Measurements from ENCODE around the gene BCL2.
"Not testable (repeated sequence)": the region's sequence is repeated elsewhere in the genome, so short reads cannot be mapped to it uniquely, and the experiment has no call there.

BCL2 gene

DNA sequence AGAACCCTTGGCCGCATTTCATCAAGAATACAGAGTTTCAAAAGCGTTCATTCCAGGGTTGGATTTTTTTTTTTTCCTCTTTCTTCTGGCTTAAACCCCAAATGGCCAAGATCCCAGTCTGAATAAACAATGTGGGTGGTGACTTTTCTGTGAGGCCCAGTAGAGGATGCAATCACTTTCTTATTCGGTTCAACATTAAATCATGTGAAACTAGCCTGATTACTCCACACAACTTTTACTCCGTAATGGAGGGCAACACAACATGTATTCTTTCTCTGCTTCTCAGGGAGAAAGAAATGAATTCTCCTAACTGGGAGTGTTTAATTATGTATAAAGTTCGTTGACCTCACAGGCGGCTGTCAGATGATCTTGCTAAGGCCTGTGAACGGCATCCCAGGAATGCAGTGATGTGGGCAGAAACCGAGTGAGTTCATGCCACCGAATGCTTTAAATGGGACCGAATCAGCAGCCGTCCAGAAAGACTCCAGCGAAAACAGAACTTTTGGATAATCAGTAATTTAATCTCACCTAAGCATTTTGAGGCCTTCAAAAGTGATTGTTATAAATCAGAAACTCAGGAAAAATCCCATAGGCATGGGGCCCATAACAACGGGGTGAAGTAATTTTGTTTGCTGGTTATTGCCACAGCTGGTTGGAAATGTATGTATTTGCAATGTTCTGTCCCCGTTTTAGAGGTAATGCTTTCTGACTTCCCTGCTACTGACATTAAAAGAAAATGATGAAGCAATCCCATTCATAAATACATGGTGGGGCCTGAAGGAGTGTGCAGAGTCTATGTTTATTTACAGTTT lies 81.5 kb downstream of the BCL2 start:
- H3K36me3 Mint-ChIP-seq (ENCODE audit: low read depth): peaks cover 4% of the 10 kb centered on the region
- no peaks in the 10 kb centered on the region for H3K27me3 Mint-ChIP-seq (ENCODE audit: low read depth)
- TF ChIP-seq, protein P1, sequence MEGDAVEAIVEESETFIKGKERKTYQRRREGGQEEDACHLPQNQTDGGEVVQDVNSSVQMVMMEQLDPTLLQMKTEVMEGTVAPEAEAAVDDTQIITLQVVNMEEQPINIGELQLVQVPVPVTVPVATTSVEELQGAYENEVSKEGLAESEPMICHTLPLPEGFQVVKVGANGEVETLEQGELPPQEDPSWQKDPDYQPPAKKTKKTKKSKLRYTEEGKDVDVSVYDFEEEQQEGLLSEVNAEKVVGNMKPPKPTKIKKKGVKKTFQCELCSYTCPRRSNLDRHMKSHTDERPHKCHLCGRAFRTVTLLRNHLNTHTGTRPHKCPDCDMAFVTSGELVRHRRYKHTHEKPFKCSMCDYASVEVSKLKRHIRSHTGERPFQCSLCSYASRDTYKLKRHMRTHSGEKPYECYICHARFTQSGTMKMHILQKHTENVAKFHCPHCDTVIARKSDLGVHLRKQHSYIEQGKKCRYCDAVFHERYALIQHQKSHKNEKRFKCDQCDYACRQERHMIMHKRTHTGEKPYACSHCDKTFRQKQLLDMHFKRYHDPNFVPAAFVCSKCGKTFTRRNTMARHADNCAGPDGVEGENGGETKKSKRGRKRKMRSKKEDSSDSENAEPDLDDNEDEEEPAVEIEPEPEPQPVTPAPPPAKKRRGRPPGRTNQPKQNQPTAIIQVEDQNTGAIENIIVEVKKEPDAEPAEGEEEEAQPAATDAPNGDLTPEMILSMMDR (IDR thresholded peaks at IDR 0.05; ENCODE audit: unreplicated experiment in 3 of 3): no peak
- H3K9me3 Mint-ChIP-seq: no peaks in the 10 kb centered on the region
- H3K27ac Mint-ChIP-seq: peak overlapping the region; percentile 98 to 100 (median 100)
- peak overlapping the region; percentile 32 to 72 (median 46) for H3K4me3 Mint-ChIP-seq
- peaks cover 70% of the 10 kb centered on the region for H3K4me1 Mint-ChIP-seq

DNA sequence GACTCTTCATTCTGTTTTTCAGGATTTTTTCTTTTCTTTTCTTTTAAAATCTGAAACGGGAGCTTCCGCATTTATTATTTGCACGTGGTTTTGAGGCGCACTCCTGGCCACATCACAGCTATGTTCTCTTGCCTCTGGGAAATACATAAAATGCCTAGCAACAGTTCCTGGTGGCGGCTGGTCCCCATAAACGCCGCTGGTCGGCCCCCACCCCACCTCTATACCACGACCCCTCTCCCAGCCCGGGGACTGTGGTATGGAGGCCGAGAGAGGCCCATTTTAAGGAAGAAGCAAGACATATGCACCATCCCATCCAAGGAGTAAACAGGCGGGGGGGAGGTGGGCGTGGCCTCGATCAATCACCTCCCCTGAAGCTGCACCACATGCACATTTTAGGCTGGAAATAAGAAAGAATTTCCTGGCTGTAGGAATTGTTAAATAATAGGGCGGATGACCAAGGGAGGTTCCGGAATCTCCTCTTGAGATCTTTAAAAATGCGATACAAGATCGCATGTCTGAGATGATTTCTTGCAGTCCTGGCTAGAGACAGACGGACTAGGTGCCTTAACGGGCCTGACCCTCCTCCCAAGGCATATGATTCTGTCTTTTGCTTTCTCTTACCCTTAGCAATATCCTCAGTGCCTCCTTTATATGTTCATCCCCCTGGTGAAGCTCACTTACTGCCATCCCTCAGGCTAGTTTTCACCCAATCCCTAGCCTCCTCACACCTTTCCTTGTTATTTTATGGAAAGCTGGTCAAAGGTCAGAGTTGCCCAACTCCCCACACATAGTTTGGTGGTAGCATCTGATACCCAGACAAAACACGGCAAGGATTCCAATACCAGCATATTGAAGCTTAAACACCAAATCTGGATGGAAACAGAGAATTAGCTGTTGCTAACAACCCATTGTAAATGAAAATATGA lies 82.4 kb downstream of the BCL2 start:
- peaks cover 4% of the 10 kb centered on the region for H3K36me3 Mint-ChIP-seq (ENCODE audit: low read depth)
- H3K9me3 Mint-ChIP-seq: no peaks in the 10 kb centered on the region
- H3K27me3 Mint-ChIP-seq (ENCODE audit: low read depth): no peaks in the 10 kb centered on the region
- peaks cover 65% of the 10 kb centered on the region for H3K4me1 Mint-ChIP-seq
- TF ChIP-seq, protein P1 (IDR thresholded peaks at IDR 0.05; ENCODE audit: unreplicated experiment in 3 of 3): no peak
- H3K27ac Mint-ChIP-seq: peak overlapping the region; percentile 98 to 100 (median 100)
- peak overlapping the region; percentile 14 to 72 (median 32) for H3K4me3 Mint-ChIP-seq

DNA sequence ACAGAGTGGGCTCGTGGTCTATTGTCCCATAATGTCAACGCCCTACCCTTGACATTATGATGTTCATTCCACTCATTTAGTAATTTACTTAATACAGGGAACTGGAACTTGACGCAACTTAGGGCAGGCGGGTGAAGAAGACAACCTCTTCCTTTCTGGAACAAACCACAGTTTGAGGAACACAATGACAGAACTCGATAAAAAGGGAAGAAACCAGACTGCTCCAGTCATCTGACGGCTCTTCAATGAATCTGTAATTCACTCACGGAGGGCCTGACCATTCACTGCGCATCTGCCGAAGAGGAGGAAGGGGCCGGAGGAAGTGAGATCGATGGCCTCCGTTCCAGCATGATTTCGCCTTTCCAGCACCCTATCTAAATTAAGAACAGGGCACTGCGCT lies 83.2 kb downstream of the BCL2 start:
- Mint-ChIP-seq H3K4me1 (peaks cover 61% of the 10 kb centered on the region), H3K4me3 (no peak overlapping the region), H3K27ac (peak overlapping the region; percentile 98 to 100 (median 100)), H3K27me3 (ENCODE audit: low read depth) (no peaks in the 10 kb centered on the region), H3K9me3 (no peaks in the 10 kb centered on the region), H3K36me3 (ENCODE audit: low read depth) (peaks cover 4% of the 10 kb centered on the region)
- TF ChIP-seq, protein P1 (IDR thresholded peaks at IDR 0.05; ENCODE audit: unreplicated experiment in 3 of 3): no peak

DNA sequence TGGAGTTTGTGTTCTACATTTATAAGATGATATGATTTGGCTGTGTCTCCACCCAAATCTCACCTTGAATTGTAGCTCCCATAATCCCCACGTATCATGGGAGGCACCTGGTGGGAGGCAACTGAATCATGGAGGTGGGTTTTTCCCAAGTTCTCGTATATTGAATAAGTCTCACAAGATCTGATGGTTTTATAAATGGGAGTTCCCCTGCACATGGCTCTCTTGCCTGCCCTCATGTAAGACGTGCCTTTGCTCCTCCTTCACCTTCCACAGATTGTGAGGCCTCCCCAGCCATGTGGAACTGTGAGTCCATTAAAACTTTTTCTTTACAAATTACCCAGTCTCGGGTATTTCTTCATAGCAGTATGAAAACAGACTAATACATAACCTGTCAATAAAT lies 83.6 kb downstream of the BCL2 start:
- not testable (repeated sequence) for H3K4me3 Mint-ChIP-seq; H3K27me3 Mint-ChIP-seq (ENCODE audit: low read depth); H3K36me3 Mint-ChIP-seq (ENCODE audit: low read depth); H3K9me3 Mint-ChIP-seq
- H3K4me1 Mint-ChIP-seq: peaks cover 57% of the 10 kb centered on the region
- peak overlapping the region; percentile 98 to 100 (median 100) for H3K27ac Mint-ChIP-seq

DNA sequence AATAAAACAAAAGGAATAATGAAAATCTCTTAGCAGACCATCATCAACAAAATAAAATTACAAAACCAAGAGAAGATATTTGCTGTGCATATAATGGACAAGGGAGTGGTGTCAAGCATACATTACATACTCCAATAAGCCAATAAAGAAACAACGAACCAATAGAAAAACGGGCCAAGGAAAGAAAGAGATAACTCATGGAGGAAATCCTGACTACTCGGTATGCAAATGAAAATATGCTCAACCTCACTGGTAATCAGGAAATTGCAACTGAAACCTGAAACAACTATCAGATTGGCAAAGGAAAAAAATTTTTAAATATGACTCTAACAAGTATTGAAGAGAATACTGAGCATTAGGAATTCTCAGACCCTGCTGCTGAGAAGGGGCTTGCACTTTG lies 84.7 kb downstream of the BCL2 start:
- Mint-ChIP-seq H3K4me1 (peaks cover 52% of the 10 kb centered on the region), H3K9me3 (no peaks in the 10 kb centered on the region), H3K4me3 (no peak overlapping the region), H3K27me3 (ENCODE audit: low read depth) (no peaks in the 10 kb centered on the region), H3K36me3 (ENCODE audit: low read depth) (peaks cover 4% of the 10 kb centered on the region), H3K27ac (peak overlapping the region; percentile 14 to 51 (median 50))
- TF ChIP-seq, protein P1 (IDR thresholded peaks at IDR 0.05; ENCODE audit: unreplicated experiment in 3 of 3): no peak

DNA sequence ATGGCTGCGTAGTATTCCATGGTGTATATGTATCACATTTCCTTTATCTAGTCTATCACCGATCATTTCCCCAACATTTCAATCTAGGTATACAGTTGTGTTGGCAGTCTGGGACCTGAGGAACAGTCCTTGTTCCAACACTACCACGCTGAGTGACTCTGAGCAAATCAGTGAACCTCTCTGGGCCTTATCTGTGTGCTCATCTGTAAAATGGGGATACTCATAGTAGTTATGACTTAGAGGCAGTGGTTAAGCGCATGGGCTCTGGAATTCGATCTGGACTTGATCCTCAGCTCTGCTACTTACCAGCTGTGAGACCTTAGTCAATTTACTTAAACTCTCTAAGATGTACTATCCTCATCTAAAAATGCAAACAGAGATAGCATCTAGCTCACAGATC lies 85.1 kb downstream of the BCL2 start:
- Mint-ChIP-seq H3K9me3 (peaks cover 3% of the 10 kb centered on the region), H3K4me1 (peaks cover 52% of the 10 kb centered on the region), H3K36me3 (ENCODE audit: low read depth) (peaks cover 7% of the 10 kb centered on the region), H3K4me3 (no peak overlapping the region), H3K27me3 (ENCODE audit: low read depth) (no peaks in the 10 kb centered on the region), H3K27ac (peak overlapping the region; percentile 14 to 51 (median 50))
- TF ChIP-seq, protein P1 (IDR thresholded peaks at IDR 0.05; ENCODE audit: unreplicated experiment in 3 of 3): no peak
